Activated T-cell treated with anti-CD3 and anti-CD28 coated beads for 1 hour (primary cell): ENCODE results near the gene FGF18.

Experiments used
- DNase-seq: peaks from one replicate; pipeline ENCODE4 v3.0.0-alpha.2; 2020; ENCODE audit warnings: low read depth

FGF18 gene

GRCh38 chr5:171444582-171444981, 25.1 kb downstream of the FGF18 start:
- no peak for DNase-seq

GRCh38 chr5:171445644-171446516, 26.4 kb downstream of the FGF18 start:
- DNase-seq = no peak

GRCh38 chr5:171447226-171447625, 27.8 kb downstream of the FGF18 start:
- DNase-seq = no peak

GRCh38 chr5:171449426-171449825, 30.0 kb downstream of the FGF18 start:
- no peak for DNase-seq

GRCh38 chr5:171450423-171451331, 31.2 kb downstream of the FGF18 start:
- DNase-seq = no peak

GRCh38 chr5:171451421-171451820, 32.0 kb downstream of the FGF18 start:
- no peak for DNase-seq

GRCh38 chr5:171453056-171453725, 33.7 kb downstream of the FGF18 start:
- no peak for DNase-seq

GRCh38 chr5:171453988-171454387, 34.5 kb downstream of the FGF18 start:
- DNase-seq = no peak

- DNase-seq = no peak
Measured at GRCh38 chr5:171454549-171454948, 35.1 kb downstream of the FGF18 start.

GRCh38 chr5:171455522-171455921, 36.1 kb downstream of the FGF18 start:
- DNase-seq = no peak

- no peak for DNase-seq
Measured at GRCh38 chr5:171457208-171457981, 37.9 kb downstream of the FGF18 start.

- no peak for DNase-seq
Measured at GRCh38 chr5:171459839-171460238, 40.4 kb downstream of the FGF18 start.

- no peak for DNase-seq
Measured at GRCh38 chr5:171462136-171462927, 42.9 kb downstream of the FGF18 start.

- DNase-seq = no peak
Measured at GRCh38 chr5:171462928-171463861, 43.7 kb downstream of the FGF18 start.

GRCh38 chr5:171463862-171464229, 44.4 kb downstream of the FGF18 start:
- DNase-seq = no peak

- no peak for DNase-seq
Measured at GRCh38 chr5:171464829-171465228, 45.4 kb downstream of the FGF18 start.

- no peak for DNase-seq
Measured at GRCh38 chr5:171467107-171467506, 47.7 kb downstream of the FGF18 start.

- no peak for DNase-seq
Measured at GRCh38 chr5:171469326-171469725, 49.9 kb downstream of the FGF18 start.

- DNase-seq = no peak
Measured at GRCh38 chr5:171470420-171470819, 51.0 kb downstream of the FGF18 start.
